ENCODE data around the gene ARRDC1.
A peak's percentile ranks its signal among the peaks of the same experiment; 100 is the strongest.
"Not testable (repeated sequence)": the region's sequence is repeated elsewhere in the genome, so short reads cannot be mapped to it uniquely, and the experiment has no call there.

The ARRDC1 gene

DNA sequence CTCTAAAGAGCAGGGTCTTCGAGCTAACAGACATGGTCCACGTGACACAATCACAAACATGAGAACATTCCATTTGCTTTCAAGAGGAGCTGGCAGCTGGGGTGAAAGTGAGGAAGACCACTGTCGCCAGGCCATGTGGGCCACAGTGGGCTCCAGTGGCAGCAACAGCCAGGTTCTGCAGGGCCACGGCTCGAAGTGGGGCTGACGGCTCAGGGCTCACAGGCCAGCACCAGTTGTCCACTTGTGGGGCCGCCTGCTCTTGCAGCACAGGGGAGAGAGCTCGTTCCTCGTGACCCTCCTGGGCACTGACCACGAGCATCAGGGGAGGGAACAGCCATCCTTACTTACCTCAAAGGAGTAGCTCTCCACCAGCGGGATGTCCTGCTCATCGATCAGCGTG, 17.2 kb upstream of the ARRDC1 start:
- no peak for DNase-seq

DNA sequence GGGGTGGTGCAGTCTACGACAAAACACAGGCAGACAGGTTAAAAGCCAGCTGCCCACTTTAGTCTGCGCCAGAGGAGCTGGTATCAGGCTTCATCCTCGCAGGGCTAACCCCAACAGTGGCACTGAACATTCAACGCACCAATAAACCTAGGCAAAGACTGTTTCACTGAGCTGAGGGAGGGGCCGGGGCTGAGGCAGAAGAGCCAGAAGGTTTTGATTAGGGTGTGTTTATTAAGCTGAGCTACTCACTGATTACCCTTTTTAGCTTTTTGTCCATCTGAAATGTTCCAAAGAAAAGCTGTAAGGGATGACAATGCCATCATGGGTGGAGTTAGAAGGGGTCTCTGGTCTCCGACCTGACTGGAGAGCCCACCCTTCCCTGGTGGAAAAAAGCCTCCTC, 16.6 kb upstream of the ARRDC1 start:
- DNase-seq = no peak

DNA sequence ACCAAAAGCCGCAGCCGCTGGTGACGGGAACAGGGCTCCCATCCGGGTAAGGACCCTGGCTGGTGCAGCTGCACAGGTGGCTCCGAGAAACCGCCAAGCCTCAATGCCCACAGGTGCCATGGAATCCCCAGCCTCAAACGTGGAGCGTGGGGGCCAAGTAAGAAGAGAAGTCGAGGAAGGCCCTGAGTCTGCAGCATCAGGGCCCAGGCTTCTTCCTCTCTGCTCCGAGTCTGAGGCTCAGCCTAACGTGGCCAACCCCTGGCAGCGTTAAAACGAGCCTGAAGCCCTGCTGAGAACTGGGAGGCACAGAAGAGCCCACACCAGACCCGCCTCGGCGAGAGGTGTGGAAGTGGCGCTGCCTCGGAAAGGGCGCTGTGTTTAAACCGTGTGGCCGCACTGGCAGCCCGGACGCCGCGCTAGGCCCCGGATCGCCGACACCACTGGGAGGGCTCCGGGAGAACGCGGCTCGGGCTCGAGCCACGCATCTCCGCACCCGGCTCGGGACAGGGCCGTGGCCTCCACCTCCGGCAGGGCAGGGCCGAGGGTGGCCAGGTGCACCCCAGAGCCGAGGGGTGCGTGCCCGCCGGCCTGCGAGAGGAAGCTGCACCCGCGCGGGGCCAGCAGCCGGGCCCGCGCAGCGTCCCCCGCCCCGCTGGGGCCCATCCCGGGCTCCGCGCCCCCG, 15.9 kb upstream of the ARRDC1 start:
- DNase-seq = no peak

GRCh38 chr9:137590123-137590468, 15.4 kb upstream of the ARRDC1 start:
- DNase-seq = no peak

DNA sequence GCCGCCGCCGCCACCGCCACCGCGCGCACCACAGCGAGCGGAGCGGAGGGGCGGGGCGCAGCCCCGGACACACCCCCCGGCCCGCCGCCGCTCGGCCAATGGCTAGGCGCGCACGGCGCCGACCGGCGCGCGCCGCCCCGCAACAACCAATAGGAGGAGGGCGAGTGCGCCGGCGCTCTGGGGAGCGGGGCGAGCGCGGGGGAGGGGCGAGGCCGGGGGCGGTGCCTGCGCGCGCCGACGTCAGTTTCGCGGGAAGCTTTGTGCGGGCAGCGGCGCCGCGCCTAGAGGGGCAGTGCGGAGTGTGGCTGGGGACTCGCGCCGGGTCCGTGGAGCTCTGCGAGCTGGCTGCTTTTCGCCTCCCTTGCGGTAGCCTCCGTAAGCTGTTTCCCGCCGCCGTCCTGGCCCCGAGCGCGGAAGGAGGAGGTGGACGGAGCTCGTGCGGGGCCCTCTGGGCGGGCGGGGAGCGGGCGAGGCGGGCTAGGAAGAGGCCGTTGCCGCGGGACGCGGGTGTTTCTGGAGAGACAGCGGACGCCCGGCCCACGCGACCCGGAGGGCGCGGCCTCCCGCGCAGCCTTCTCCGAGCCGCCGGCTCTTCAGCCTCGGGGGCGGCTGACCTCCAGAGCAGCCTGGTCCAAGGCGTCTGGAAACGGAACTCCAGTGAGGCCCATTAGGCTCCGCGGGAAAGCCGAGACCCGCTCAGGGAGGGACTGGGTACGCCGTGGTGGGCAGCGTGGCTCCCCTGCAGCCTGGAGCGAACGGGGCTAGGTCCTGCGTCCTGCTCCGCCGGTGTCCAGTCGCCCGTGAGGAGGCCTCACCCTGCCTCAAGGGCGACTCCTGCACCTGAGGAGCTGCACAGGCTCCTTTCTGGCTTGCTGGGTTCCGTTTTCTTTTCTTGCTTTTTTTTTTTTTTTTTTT, 14.8 kb upstream of the ARRDC1 start, which contains the start of gene ZMYND19:
Gene ZMYND19, minus strand, starts transcription at position 44 of the 915 bp plus-strand sequence. CDS start 249 bp downstream, outside the sequence.
- peak; percentile 87 for DNase-seq

DNA sequence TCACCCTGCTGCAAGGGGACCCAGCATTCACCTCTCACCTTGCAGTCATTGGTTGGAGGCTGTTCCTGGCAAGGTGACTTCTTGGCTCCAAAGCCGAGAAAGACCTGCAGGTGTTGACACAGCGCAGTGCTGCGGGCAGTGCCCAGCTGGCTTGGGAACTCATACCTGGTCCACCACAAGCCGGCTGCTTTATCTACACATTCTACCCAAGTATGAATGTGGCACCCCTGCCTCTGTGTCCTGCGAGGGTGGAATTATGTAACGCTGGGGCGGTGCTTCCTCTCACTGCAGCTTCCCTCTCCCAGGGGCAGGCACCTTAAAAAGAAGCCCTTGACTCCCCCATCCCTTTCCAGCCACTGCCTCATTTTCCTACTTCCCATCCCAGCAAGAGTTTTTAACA, 12.7 kb upstream of the ARRDC1 start:
- no peak for DNase-seq

- DNase-seq = no peak
These were observed 12.3 kb upstream of the ARRDC1 start for GRCh38 chr9:137593176-137593575.

DNA sequence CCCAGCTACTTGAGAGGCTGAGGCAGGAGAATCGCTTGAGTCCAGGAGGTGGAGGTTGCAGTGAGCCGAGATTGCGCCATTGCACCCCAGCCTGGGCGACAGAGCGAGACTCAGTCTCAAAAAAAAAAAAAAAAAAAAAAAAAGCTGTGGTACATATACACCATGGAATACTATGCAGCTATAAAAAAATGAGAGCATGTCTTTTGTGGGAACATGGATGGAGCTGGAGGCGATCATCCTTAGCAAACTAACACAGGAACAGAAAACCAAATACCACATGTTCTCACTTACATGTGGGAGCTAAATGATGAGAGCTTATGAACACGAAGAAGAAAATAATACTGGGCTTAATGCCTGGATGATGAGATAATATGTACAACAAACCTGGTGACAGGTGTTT, 8.9 kb upstream of the ARRDC1 start:
- not testable (repeated sequence) for DNase-seq

GRCh38 chr9:137598943-137599342, 6.5 kb upstream of the ARRDC1 start:
- no peak for DNase-seq

- no peak for DNase-seq
These were observed 2.8 kb upstream of the ARRDC1 start for GRCh38 chr9:137602661-137603060.

- no peak for DNase-seq
These were observed 1.6 kb upstream of the ARRDC1 start for GRCh38 chr9:137603879-137604278.

DNA sequence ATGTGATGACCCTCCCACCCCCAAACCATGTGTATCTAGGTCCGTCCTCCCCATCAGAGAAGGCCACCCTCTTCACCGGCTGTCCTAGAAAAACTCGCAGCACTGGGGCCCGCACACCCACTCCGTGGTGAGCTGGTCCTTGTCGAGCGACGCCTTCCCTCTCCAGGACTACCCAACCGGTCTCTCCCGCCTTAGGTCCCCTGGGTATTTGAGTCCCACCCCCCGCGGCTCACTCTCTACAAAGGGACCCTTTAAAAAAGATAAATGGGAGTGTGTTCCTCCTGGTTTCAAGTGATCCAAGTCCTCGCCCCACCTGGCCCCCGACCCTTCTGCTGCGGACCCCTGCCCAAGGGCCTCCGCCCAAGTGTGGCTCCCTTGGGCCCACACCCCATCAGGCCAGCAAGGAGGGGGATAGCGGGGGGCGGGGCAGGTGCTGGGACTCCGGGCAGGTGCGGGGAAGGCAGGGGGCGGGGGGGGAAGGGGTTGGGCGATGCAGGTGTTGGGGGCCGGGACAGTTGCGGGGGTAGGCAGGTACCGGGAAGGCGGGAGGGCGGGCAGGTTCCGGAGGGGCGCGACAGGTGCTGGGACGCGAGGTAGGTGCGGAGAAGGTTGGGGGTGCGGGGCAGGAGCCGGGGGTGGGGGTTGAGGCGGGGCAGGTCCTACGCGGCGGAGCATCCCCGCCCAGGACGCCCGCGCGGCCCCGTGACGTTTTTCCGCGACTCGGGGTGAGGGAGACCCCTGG, 970 bp upstream of the ARRDC1 start:
- peak; percentile 14 for DNase-seq

- no peak for DNase-seq
These were observed 627 bp downstream of the ARRDC1 start for GRCh38 chr9:137606005-137606621.

DNA sequence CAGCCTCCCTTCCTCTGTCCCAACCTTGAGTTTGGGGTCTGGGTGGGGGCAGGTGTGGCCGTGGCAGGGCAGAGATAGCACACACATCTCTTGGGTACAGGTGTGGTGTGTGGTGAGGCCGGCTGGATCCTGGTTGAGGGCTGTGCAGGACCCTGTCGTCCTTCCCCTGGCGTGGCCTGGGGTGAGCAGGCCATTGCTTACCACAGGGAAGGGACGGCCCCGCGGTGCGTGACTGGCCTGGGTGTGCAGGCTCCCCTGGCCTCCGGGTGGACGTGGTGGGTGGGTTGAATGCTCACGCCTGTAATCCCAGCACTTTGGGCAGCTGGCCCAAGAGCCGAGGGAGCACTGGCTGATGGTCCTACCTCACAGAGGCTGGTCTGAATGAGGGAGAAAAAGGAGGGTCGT, 1.2 kb downstream of the ARRDC1 start:
- DNase-seq = no peak

DNA sequence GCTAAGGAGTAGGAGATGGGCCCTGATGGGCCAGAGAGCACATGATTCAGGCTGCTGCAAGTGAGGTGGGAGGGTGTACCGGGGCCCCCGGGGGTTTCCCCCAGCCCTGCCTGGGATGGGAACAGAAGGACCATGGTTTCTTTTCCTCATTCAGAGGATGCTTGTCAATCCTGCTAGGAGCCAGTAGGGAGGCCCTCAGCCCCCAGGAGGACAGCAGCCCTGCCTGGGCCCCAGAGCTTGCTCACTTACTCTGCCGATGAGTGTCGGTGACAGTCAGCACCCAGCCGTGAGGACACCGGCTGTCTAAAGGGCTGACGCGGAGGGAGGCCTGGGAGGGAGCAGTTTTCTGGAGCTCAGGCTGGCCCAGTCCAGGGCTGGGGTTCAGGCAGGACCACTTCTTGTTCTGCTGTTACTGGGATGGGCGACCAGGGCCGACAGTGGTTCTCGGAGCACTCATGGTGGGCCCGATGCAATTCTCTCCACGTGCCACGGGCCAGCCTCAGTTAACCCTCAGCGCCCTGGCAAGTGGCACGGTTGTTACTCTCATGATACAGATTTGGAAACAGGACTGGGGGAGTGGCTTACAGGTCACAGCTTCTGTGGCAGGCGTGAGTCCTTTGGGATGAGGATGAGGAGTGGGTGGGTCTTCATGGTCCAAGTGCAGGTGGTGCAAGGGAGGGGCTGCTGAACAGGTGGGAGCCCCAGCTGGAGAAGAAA, 1.8 kb downstream of the ARRDC1 start:
- no peak for DNase-seq

GRCh38 chr9:137610944-137611343, 5.5 kb downstream of the ARRDC1 start:
- no peak for DNase-seq

- DNase-seq = peak; percentile 34
These were observed 6.4 kb downstream of the ARRDC1 start for GRCh38 chr9:137611623-137612609.

DNA sequence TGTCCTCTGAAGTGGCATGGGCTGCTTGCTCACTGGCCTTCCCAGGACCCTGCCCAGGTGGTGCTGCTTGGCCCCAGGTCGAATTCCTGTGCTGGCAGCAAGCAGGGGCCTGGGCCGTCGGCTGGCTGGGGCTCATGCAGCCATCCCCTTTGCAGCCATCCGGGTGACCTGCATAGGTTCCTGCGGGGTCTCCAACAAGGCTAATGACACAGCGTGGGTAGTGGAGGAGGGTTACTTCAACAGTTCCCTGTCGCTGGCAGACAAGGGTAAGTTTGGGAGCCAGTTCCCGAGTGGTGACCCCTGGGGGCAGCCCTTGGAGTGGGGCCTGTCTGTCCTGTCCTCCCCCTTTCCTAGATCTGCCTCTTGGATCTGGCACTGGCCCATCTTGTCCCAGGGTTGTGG, 7.3 kb downstream of the ARRDC1 start:
- DNase-seq = no peak

DNA sequence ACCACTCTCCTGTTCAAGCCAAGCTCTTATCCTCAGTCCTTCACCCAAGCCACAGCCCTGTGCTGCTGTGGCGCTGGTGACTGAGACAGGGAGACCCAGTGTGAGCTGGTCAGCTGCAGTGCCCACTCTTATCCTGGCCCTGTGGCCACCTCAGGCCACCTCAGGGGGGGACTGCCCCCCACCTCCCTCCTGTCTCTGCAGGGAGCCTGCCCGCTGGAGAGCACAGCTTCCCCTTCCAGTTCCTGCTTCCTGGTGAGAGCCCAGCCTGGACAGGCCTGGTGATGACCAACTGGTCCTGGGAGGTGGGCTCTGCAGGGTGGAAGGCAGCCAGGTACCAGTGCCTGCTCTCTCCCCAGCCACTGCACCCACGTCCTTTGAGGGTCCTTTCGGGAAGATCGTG, 7.8 kb downstream of the ARRDC1 start:
- DNase-seq = no peak

- no peak for DNase-seq
These were observed 8.4 kb downstream of the ARRDC1 start for GRCh38 chr9:137613738-137614523.
